ENCODE results near the gene P2RX2.

Gene P2RX2

GRCh38 chr12:132618683-132619043 is at the start of gene P2RX2:
Gene P2RX2 (plus strand): TSS chr12:132618776. CDS start chr12:132618817, 41 bp downstream.
- no peak for DNase-seq

- DNase-seq = no peak
Measured at GRCh38 chr12:132568826-132569480, 49.6 kb upstream of the P2RX2 start.

GRCh38 chr12:132569856-132570480 is 48.6 kb upstream of the P2RX2 start:
- no peak for DNase-seq

- no peak for DNase-seq
Measured at GRCh38 chr12:132570635-132571034, 47.9 kb upstream of the P2RX2 start.

- DNase-seq = no peak
Measured at GRCh38 chr12:132571051-132571450, 47.5 kb upstream of the P2RX2 start.

GRCh38 chr12:132571598-132571997 is 47.0 kb upstream of the P2RX2 start:
- DNase-seq = no peak

- DNase-seq = no peak
Measured at GRCh38 chr12:132572106-132572505, 46.5 kb upstream of the P2RX2 start.

- no peak for DNase-seq
Measured at GRCh38 chr12:132572801-132573760, 45.5 kb upstream of the P2RX2 start.

GRCh38 chr12:132574271-132574996 is 44.1 kb upstream of the P2RX2 start:
- no peak for DNase-seq

GRCh38 chr12:132575661-132576060 is 42.9 kb upstream of the P2RX2 start:
- DNase-seq = no peak

GRCh38 chr12:132576701-132577100 is 41.9 kb upstream of the P2RX2 start:
- no peak for DNase-seq

- DNase-seq = no peak
Measured at GRCh38 chr12:132577191-132577920, 41.2 kb upstream of the P2RX2 start.

- no peak for DNase-seq
Measured at GRCh38 chr12:132578118-132578517, 40.5 kb upstream of the P2RX2 start.

GRCh38 chr12:132578826-132579225 is 39.8 kb upstream of the P2RX2 start:
- no peak for DNase-seq

GRCh38 chr12:132579744-132580143 is 38.8 kb upstream of the P2RX2 start:
- DNase-seq = no peak

GRCh38 chr12:132580701-132581292 is 37.8 kb upstream of the P2RX2 start:
- no peak for DNase-seq

GRCh38 chr12:132581348-132582057 is 37.1 kb upstream of the P2RX2 start:
- no peak for DNase-seq

GRCh38 chr12:132582058-132582420 is 36.5 kb upstream of the P2RX2 start:
- no peak for DNase-seq

GRCh38 chr12:132582582-132583410 is 35.8 kb upstream of the P2RX2 start:
- DNase-seq = no peak

- DNase-seq = no peak
Measured at GRCh38 chr12:132583411-132583710, 35.2 kb upstream of the P2RX2 start.

- no peak for DNase-seq
Measured at GRCh38 chr12:132583736-132584135, 34.8 kb upstream of the P2RX2 start.
